Measurements from ENCODE around the gene PHYHIPL.

DNA sequence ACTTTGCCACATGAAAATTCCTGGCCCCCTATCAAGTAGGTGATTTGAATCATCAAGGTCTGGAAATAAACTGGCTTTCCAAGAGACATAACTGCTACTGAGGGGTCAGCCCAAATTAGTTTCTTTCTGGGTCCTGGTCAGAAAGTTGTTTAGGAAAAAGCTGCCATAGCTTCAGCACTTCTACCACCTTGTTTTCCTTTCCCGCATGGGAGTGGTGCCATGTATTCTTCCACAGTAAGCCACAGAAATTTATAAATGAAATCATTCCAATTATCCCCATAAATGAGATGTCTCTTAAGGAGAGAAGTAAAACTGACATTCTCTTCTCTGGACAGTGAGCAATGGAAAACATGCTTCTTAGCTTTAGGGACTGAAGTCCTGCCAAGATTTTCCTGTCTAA lies 80.8 kb downstream of the PHYHIPL start:
- TF ChIP-seq, protein P1, sequence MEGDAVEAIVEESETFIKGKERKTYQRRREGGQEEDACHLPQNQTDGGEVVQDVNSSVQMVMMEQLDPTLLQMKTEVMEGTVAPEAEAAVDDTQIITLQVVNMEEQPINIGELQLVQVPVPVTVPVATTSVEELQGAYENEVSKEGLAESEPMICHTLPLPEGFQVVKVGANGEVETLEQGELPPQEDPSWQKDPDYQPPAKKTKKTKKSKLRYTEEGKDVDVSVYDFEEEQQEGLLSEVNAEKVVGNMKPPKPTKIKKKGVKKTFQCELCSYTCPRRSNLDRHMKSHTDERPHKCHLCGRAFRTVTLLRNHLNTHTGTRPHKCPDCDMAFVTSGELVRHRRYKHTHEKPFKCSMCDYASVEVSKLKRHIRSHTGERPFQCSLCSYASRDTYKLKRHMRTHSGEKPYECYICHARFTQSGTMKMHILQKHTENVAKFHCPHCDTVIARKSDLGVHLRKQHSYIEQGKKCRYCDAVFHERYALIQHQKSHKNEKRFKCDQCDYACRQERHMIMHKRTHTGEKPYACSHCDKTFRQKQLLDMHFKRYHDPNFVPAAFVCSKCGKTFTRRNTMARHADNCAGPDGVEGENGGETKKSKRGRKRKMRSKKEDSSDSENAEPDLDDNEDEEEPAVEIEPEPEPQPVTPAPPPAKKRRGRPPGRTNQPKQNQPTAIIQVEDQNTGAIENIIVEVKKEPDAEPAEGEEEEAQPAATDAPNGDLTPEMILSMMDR (IDR thresholded peaks at IDR 0.05), result no peak
- no peak for TF ChIP-seq POLR2A (IDR thresholded peaks at IDR 0.05)

All from heart left ventricle (tissue), 13 donors.